Measurements from ENCODE around the gene CUX1.
A peak's percentile ranks its signal among the peaks of the same experiment; 100 is the strongest.
"Not testable (repeated sequence)": the region's sequence is repeated elsewhere in the genome, so short reads cannot be mapped to it uniquely, and the experiment has no call there.

CUX1 gene

GRCh38 chr7:101817471-101818286 is at the start of gene CUX1:
TSS of gene CUX1 (plus strand) at chr7:101817626. CDS start at chr7:101817640, 14 bp downstream.
- DNase-seq (ENCODE audit: low read depth), result no peak

GRCh38 chr7:101768280-101768679 is 49.1 kb upstream of the CUX1 start:
- no peak for DNase-seq (ENCODE audit: low read depth)

- no peak for DNase-seq (ENCODE audit: low read depth)
These were observed 47.0 kb upstream of the CUX1 start for GRCh38 chr7:101770466-101770865.

GRCh38 chr7:101772508-101773211 is 44.8 kb upstream of the CUX1 start:
- no peak for DNase-seq (ENCODE audit: low read depth)

GRCh38 chr7:101775181-101775580 is 42.2 kb upstream of the CUX1 start:
- no peak for DNase-seq (ENCODE audit: low read depth)

GRCh38 chr7:101778026-101778580 is 39.3 kb upstream of the CUX1 start:
- no peak for DNase-seq (ENCODE audit: low read depth)

- no peak for DNase-seq (ENCODE audit: low read depth)
These were observed 38.2 kb upstream of the CUX1 start for GRCh38 chr7:101779267-101779666.

- no peak for DNase-seq (ENCODE audit: low read depth)
These were observed 37.1 kb upstream of the CUX1 start for GRCh38 chr7:101780281-101780680.

GRCh38 chr7:101781439-101781838 is 36.0 kb upstream of the CUX1 start:
- DNase-seq (ENCODE audit: low read depth), result no peak

- DNase-seq (ENCODE audit: low read depth), result no peak
These were observed 35.0 kb upstream of the CUX1 start for GRCh38 chr7:101782476-101782875.

GRCh38 chr7:101782896-101783295 is 34.5 kb upstream of the CUX1 start:
- no peak for DNase-seq (ENCODE audit: low read depth)

GRCh38 chr7:101783381-101784181 is 33.8 kb upstream of the CUX1 start:
- DNase-seq (ENCODE audit: low read depth), result no peak

- DNase-seq (ENCODE audit: low read depth), result no peak
These were observed 32.9 kb upstream of the CUX1 start for GRCh38 chr7:101784292-101785127.

- no peak for DNase-seq (ENCODE audit: low read depth)
These were observed 29.6 kb upstream of the CUX1 start for GRCh38 chr7:101787864-101788263.

GRCh38 chr7:101788517-101788916 is 28.9 kb upstream of the CUX1 start:
- no peak for DNase-seq (ENCODE audit: low read depth)

GRCh38 chr7:101790566-101791293 is 26.7 kb upstream of the CUX1 start:
- DNase-seq (ENCODE audit: low read depth), result no peak

GRCh38 chr7:101792051-101792681 is 25.3 kb upstream of the CUX1 start:
- peak; percentile 53 for DNase-seq (ENCODE audit: low read depth)

- DNase-seq (ENCODE audit: low read depth), result not testable (repeated sequence)
These were observed 24.7 kb upstream of the CUX1 start for GRCh38 chr7:101792682-101793071.

GRCh38 chr7:101795461-101795860 is 22.0 kb upstream of the CUX1 start:
- DNase-seq (ENCODE audit: low read depth), result no peak

GRCh38 chr7:101798173-101798572 is 19.3 kb upstream of the CUX1 start:
- DNase-seq (ENCODE audit: low read depth), result not testable (repeated sequence)
